Measurements from ENCODE around the gene RPL29.

Gene RPL29

DNA sequence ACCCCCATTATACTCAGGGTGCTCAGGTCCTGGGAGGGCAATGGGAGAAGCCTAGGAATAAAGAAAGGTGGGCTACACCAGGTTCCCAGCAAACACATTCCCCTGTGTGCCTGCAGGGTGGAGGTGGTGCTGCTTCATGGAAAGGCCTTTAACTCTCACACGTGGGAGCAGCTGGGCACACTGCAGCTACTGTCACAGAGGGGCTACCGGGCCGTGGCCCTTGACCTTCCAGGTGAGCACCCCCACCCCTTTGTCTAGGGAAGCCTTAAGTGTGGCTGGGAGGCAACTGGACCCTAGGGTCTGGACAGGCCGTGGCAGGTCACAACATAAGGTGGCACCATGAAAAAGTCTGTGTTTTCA is 17.6 kb downstream of the RPL29 start:
- Histone ChIP-seq H3F3A (ENCODE audit: insufficient read depth) (peaks cover 30% of the 10 kb centered on the region), H3K4me3 (ENCODE audit: insufficient read depth, low read length, poor library complexity, severe bottlenecking) (no peak overlapping the region), H2AFZ (ENCODE audit: low read depth, low read length, severe bottlenecking) (no peak overlapping the region), H3K9me2 (replicated peaks; ENCODE audit: insufficient read depth, low read length) (no peaks in the 10 kb centered on the region), H3K27me3 (ENCODE audit: low read length) (no peaks in the 10 kb centered on the region), H4K20me1 (ENCODE audit: low read depth, low read length) (no peaks in the 10 kb centered on the region), H3K9me3 (ENCODE audit: insufficient read depth, low read length) (no peaks in the 10 kb centered on the region), H3K27ac (ENCODE audit: low read depth, low read length) (no peak overlapping the region), H3K4me2 (ENCODE audit: low read depth, low read length, poor library complexity, severe bottlenecking) (no peak overlapping the region), H3K9ac (ENCODE audit: low read length) (no peak overlapping the region), H3K79me2 (ENCODE audit: insufficient read depth, low read length) (peaks cover 12% of the 10 kb centered on the region; the same call in 1 of the 2 replicates), H3K36me3 (ENCODE audit: low read length) (no peaks in the 10 kb centered on the region)
- TF ChIP-seq, protein P1, sequence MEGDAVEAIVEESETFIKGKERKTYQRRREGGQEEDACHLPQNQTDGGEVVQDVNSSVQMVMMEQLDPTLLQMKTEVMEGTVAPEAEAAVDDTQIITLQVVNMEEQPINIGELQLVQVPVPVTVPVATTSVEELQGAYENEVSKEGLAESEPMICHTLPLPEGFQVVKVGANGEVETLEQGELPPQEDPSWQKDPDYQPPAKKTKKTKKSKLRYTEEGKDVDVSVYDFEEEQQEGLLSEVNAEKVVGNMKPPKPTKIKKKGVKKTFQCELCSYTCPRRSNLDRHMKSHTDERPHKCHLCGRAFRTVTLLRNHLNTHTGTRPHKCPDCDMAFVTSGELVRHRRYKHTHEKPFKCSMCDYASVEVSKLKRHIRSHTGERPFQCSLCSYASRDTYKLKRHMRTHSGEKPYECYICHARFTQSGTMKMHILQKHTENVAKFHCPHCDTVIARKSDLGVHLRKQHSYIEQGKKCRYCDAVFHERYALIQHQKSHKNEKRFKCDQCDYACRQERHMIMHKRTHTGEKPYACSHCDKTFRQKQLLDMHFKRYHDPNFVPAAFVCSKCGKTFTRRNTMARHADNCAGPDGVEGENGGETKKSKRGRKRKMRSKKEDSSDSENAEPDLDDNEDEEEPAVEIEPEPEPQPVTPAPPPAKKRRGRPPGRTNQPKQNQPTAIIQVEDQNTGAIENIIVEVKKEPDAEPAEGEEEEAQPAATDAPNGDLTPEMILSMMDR (IDR thresholded peaks at IDR 0.05; ENCODE audit: insufficient read depth, low read length, poor library complexity, severe bottlenecking) = no peak
- no peak for TF ChIP-seq EZH2phosphoT487 (conservative IDR thresholded peaks at IDR 0.05; ENCODE audit: low read length)

DNA sequence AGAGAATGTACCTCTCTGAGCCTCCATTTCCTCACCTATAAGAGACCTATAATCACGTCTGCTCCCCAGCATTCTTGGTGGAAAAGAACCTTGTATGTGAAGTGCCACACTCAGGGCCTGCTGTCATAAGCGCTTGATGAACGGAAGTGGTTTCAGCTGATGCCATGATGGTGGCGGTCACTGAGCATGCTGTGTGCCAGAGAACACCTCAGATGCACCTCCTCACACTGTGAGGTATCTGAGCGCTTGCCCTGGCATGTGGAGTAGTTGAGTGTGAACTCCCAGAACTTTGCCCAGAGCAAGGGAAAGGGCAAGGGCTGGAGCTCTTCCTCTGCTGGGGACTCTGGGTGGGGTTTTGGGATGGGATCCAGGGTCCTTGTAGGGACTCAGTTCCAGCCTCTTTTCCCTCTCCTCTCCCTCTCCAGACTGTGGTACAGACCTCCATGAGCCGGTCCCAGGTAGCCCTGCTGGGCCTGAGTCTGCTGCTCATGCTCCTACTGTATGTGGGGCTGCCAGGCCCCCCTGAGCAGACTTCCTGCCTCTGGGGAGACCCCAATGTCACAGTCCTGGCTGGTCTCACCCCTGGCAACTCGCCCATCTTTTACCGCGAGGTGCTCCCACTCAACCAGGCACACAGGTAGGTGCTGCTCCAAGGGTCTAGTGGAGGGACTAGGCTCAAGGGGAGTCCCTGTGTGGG is 18.1 kb downstream of the RPL29 start:
- Histone ChIP-seq H2AFZ (ENCODE audit: low read depth, low read length, severe bottlenecking) (no peak overlapping the region), H3K27ac (ENCODE audit: low read depth, low read length) (no peak overlapping the region), H3K9ac (ENCODE audit: low read length) (no peak overlapping the region), H3K36me3 (ENCODE audit: low read length) (no peaks in the 10 kb centered on the region), H3K9me2 (replicated peaks; ENCODE audit: insufficient read depth, low read length) (no peaks in the 10 kb centered on the region), H3K4me3 (ENCODE audit: insufficient read depth, low read length, poor library complexity, severe bottlenecking) (no peak overlapping the region), H3K9me3 (ENCODE audit: insufficient read depth, low read length) (no peaks in the 10 kb centered on the region), H3K27me3 (ENCODE audit: low read length) (no peaks in the 10 kb centered on the region), H3K4me2 (ENCODE audit: low read depth, low read length, poor library complexity, severe bottlenecking) (no peak overlapping the region), H4K20me1 (ENCODE audit: low read depth, low read length) (no peaks in the 10 kb centered on the region), H3F3A (ENCODE audit: insufficient read depth) (peaks cover 26% of the 10 kb centered on the region), H3K79me2 (ENCODE audit: insufficient read depth, low read length) (peaks cover 12% of the 10 kb centered on the region; the same call in 1 of the 2 replicates)
- TF ChIP-seq EZH2phosphoT487 (conservative IDR thresholded peaks at IDR 0.05; ENCODE audit: low read length) = no peak

DNA sequence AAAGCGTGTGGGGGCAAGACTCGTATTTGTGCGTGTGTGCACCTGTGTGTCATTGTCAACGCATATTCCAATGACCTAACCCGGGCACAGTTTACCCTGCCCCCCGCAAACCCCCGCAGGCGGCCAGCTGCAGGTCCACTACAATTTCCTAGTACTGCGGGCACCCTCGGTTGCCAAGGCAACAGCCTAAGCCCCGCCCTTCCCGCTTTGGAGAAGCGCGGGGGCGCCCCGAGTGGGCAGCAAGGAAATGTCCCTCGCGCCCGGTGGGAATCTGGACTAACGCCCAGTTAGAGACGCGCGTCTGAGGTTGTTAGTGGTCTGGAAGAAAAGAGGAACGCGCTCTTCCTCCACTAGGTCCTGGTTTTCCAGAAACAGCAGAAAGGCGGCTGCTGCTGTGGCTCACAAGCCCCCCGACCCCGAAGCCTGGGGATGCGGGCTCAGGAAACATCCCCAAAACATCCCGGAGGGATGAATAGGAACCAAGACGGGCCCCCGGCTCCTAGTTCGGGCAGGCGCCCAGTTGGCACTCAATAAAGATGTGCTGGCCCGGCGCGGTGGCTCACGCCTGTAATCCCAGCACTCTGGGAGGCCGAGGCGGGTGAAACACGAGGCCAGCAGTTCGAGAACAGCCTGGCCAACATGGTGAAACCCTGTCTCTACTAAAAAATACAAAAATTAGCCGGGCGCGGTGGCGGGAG is 19.7 kb downstream of the RPL29 start:
- peaks cover 25% of the 10 kb centered on the region for H3F3A ChIP-seq (ENCODE audit: insufficient read depth)
- TF ChIP-seq EZH2phosphoT487 (conservative IDR thresholded peaks at IDR 0.05; ENCODE audit: low read length) = no peak
- TF ChIP-seq, protein P1 (IDR thresholded peaks at IDR 0.05; ENCODE audit: insufficient read depth, low read length, poor library complexity, severe bottlenecking) = no peak
- peak overlapping the region; percentile 72 for H3K4me2 ChIP-seq (ENCODE audit: low read depth, low read length, poor library complexity, severe bottlenecking)
- no peak overlapping the region for H2AFZ ChIP-seq (ENCODE audit: low read depth, low read length, severe bottlenecking)
- H3K4me3 ChIP-seq (ENCODE audit: insufficient read depth, low read length, poor library complexity, severe bottlenecking) = peak overlapping the region; percentile 71
- H3K27ac ChIP-seq (ENCODE audit: low read depth, low read length) = peak overlapping the region; percentile 70
- peak overlapping the region; percentile 79 for H3K9ac ChIP-seq (ENCODE audit: low read length)
- H3K9me2 ChIP-seq (replicated peaks; ENCODE audit: insufficient read depth, low read length) = no peaks in the 10 kb centered on the region
- peaks cover 8% of the 10 kb centered on the region; the same call in 1 of the 2 replicates for H3K79me2 ChIP-seq (ENCODE audit: insufficient read depth, low read length)
- no peaks in the 10 kb centered on the region for H3K36me3 ChIP-seq (ENCODE audit: low read length)
- H3K9me3 ChIP-seq (ENCODE audit: insufficient read depth, low read length) = no peaks in the 10 kb centered on the region
- H4K20me1 ChIP-seq (ENCODE audit: low read depth, low read length) = no peaks in the 10 kb centered on the region
- H3K27me3 ChIP-seq (ENCODE audit: low read length) = no peaks in the 10 kb centered on the region

Measured in SU-DHL-6 (cell line).